ENCODE measurements around the gene NCLN.
A peak's percentile ranks its signal among the peaks of the same experiment; 100 is the strongest.
"Not testable (repeated sequence)": the region's sequence is repeated elsewhere in the genome, so short reads cannot be mapped to it uniquely, and the experiment has no call there.

The NCLN gene

DNA sequence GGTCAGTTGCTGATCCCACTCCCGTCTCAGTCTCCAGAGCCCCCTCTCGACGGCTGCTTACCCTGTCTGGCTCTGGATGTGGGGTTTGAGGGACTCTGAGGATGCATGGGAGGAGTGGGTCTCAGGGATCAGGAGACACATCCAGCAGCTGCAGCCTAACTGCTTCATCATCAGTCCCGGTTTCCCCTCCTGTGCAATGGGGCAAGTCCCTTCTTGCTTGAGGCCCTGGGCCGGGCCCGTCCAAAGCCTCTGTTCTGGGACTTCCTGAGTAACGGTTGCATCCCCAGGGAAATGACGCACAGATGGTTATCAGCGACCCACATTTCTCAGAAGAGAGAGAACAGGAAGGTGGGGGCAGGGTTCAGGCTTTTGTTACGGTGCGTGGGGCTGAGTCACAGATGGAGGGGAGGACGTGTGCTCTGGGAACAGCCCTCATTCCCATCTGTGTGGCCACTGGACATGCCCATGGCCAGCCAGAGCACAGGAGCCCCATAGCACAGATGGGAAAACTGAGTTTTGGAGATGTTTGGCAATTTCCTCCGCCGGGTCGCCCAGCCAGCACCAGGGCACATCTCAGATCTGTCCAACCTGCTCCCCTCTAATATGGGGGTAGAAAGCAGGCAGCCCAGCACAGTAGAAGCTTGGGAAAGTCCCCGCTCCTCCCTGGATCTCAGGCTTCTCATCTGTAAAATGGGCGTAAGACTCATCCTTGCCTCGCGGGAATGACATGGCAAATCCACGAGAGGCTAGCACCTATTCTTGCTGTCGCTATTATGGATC lies 30.6 kb upstream of the NCLN start:
- peak; percentile 43 to 81 (median 69) for DNase-seq (ENCODE audit: low read depth in 3 of 3)

- DNase-seq (ENCODE audit: low read depth in 3 of 3) = no peak
These were observed 28.5 kb upstream of the NCLN start for GRCh38 chr19:3157096-3157845.

DNA sequence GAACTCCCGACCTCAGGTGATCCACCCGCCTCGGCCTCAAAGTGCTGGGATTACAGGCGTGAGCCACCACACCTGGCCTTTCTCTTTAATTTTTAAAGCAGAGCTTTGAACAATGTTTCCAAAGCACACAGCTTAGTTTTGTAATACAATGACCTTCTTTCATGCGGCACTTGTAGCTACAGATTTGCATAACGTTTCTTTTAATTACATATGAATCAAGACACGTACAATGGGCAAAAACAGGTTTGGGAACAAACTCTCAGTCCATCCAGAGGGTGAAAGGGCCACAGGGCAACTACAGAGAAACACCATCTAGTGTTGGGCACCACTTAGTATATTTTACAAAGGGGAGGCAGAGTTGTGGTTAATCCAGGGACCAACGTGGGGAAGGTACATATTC lies 26.2 kb upstream of the NCLN start:
- DNase-seq (ENCODE audit: low read depth in 3 of 3) = no peak

- DNase-seq (ENCODE audit: low read depth in 3 of 3) = no peak
These were observed 25.5 kb upstream of the NCLN start for GRCh38 chr19:3160219-3160618.

DNA sequence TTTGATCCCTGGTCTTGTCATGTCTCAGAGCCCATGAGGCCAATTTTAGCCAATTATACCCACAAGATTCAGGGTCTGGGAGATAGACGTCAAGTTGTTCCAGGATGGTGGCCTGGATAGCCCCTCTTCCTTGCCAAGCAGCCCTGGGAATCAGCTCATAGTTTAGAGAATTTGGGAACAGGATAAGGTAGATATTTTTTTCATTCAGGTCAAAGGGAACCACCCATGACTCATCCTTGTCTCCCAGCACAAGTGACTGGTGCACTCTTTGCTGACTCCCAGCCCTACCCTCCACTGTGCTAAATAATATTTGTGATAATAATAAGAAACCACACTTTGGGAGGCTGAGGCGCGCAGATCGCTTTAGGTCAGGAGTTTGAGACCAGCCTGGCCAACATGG lies 24.3 kb upstream of the NCLN start:
- DNase-seq (ENCODE audit: low read depth in 3 of 3) = no peak

DNA sequence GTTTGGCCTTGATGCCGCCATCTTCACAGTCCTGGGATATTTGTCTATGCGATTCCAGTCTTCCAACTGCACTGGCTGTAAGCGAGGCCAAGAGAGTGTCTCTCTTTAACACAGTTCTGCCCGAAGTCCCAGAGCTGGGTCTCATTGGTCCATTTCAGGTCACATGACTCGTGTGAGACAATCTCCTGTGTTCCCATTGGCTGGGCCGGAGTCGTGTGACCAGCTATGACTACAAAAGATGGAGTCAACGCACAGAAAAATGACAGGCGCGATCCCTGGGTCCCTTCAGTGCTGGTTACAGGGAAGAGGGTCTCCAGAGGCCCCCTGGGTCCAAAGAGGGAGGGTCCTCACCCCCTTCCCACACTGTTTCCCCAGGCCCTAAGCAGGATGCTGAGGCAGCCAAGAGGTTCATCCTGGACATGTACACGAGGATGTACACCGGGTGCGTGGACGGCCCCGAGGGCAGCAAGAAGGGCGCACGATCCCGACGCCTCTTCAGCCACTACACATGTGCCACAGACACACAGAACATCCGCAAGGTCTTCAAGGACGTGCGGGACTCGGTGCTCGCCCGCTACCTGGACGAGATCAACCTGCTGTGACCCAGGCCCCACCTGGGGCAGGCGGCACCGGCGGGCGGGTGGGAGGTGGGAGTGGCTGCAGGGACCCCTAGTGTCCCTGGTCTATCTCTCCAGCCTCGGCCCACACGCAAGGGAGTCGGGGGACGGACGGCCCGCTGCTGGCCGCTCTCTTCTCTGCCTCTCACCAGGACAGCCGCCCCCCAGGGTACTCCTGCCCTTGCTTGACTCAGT lies 23.1 kb upstream of the NCLN start:
- no peak for DNase-seq (ENCODE audit: low read depth in 3 of 3)

DNA sequence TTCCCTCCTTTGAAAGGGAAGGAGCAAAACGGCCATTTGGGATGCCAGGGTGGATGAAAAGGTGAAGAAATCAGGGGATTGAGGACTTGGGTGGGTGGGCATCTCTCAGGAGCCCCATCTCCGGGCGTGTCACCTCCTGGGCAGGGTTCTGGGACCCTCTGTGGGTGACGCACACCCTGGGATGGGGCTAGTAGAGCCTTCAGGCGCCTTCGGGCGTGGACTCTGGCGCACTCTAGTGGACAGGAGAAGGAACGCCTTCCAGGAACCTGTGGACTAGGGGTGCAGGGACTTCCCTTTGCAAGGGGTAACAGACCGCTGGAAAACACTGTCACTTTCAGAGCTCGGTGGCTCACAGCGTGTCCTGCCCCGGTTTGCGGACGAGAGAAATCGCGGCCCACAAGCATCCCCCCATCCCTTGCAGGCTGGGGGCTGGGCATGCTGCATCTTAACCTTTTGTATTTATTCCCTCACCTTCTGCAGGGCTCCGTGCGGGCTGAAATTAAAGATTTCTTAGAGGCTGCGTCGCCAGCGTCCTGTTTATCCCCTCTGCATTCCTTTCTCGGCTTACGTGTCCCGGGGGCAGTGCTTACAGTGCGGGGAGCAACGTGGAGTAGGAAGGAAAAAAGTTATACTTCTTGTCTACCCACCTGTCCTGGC lies 22.4 kb upstream of the NCLN start:
- DNase-seq (ENCODE audit: low read depth in 3 of 3) = peak; percentile 41 to 66 (median 53)

GRCh38 chr19:3163943-3164342 lies 21.8 kb upstream of the NCLN start:
- DNase-seq (ENCODE audit: low read depth in 3 of 3) = no peak

GRCh38 chr19:3167533-3168272 lies 18.0 kb upstream of the NCLN start:
- no peak for DNase-seq (ENCODE audit: low read depth in 3 of 3)

GRCh38 chr19:3171894-3172672 lies 13.6 kb upstream of the NCLN start:
- DNase-seq (ENCODE audit: low read depth in 3 of 3) = no peak

GRCh38 chr19:3172673-3173000 lies 13.1 kb upstream of the NCLN start:
- DNase-seq (ENCODE audit: low read depth in 3 of 3) = not testable (repeated sequence)

DNA sequence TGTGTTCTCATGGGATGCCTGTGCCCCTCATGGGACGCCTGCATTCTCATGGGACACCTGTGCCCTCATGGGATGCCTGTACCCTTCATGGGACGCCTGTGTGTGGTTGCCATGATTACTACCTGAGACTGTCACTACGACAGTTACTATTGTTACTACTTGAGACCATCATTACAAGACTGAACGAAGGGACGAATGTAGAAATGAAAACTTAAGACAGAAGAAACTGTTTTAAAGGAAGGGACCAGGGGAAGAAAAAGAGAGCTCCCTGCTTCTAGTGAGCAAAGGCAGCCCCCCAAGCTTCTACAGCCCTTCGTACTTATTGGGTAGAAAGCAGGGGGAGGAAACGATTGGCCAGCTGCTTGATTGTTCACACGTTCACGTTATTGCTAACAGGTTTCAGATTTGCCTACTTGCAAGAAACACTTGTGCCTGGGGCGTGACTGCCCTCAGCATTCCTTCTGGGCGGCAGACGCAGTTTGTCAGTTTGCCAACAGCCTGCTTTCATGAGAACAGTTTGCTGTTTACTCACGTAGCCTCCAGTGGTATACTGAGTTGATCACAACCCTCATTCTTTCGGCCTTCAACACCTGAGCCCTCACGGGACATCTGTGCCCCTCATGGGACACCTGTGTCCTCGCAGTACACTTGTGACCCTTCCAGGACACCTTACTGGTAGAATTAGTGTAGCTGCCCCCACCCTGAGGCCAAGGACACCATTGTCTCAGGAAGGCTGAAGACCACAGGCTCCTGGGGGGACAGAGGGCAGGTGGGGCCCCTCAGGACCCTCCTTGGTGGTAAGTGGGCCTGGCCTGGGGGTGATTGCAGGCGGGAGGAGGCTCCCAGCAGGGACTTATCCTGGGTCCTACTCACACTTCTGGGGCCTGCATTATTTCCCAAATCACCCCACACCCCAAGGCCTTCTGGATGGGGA lies 9.7 kb upstream of the NCLN start:
- DNase-seq (ENCODE audit: low read depth in 3 of 3) = no peak

- peak; percentile 42 to 64 (median 57) for DNase-seq (ENCODE audit: low read depth in 3 of 3)
These were observed 8.8 kb upstream of the NCLN start for GRCh38 chr19:3176715-3177501.

- DNase-seq (ENCODE audit: low read depth in 3 of 3) = peak in 2 of 3 experiments; percentile 38 to 47
These were observed 7.3 kb upstream of the NCLN start, which contains the start of gene S1PR4 for GRCh38 chr19:3178377-3178972. Gene S1PR4, plus strand, starts transcription at chr19:3178769. Its CDS starts 24 bp downstream, at chr19:3178793.

GRCh38 chr19:3178973-3179738 lies 6.6 kb upstream of the NCLN start:
- peak in 1 of 3 experiments; percentile 29 for DNase-seq (ENCODE audit: low read depth in 3 of 3)

GRCh38 chr19:3179739-3180293 lies 5.9 kb upstream of the NCLN start:
- DNase-seq (ENCODE audit: low read depth in 3 of 3) = peak in 1 of 3 experiments; percentile 39
